HuH-7 (cell line): ENCODE measurements around the gene ESAM.
A peak's percentile ranks its signal among the peaks of the same experiment; 100 is the strongest.
"Not testable (repeated sequence)": the region's sequence is repeated elsewhere in the genome, so short reads cannot be mapped to it uniquely, and the experiment has no call there.

ENCODE experiments used
- DNase-seq: peaks from one replicate; pipeline ENCODE4 v3.0.0; 2011; ENCODE audit warnings: low spot score

The ESAM gene

DNA sequence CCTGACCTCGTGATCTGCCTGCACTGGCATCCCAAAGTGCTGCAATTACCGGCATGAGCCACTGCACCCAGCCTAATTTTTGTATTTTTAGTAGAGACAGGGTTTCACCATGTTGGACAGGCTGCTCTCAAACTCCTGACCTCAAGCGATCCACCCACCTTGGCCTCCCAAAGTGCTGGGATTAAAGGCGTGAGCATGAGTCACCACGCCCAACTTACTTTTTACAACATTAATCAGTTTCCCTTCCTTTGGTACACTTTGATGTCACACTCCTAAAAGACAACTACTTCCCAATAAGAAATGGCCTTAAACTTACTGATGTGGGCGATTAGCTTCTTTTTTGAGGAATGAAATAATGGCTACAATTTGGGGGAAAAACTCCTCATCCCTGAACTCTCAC, 8.9 kb upstream of the ESAM start:
- not testable (repeated sequence) for DNase-seq

DNA sequence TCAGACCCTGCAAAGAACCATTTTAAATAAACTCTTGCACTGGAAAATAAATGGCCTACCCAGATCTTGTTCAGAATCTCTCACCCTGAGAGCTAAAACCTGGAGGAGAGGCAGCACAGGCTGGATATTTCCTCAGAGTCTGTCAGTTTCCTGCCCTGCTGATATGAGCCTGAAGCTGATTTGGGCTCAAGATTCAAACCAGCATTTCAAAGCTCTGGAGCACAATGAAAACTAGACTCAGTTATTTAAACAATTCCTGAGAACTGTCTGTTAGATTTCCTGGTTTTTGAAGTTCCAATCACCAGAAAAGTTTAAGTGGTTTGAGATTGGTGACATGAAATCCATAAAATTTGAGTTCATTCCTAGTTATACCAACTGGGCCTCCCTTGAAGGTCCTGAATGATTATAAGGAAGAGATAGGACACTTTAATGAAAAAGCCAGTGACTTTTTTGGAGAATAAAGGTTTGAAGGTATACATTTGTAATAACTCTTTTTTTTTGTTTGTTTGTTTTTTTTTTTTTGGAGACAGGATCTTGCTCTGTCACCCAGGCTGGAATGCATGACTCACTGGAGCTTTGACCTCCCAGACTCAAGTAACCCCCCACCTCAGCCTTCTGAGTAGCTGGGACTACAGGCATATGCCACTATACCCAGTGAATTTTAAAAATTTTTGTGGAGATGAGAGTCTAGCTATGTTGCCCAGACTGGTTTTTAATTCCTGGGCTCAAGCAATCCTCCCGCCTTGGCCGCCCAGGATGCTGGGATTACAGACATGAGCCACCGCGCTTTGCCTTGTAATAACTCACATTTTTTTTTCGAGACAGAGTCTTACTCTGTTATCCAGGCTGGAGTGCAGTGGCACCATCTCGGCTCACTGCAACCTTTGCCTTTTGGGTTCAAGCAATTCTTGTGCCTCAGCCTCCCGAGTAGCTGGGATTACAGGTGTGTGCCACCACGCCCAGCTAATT, 8.0 kb upstream of the ESAM start:
- DNase-seq, result no peak

DNA sequence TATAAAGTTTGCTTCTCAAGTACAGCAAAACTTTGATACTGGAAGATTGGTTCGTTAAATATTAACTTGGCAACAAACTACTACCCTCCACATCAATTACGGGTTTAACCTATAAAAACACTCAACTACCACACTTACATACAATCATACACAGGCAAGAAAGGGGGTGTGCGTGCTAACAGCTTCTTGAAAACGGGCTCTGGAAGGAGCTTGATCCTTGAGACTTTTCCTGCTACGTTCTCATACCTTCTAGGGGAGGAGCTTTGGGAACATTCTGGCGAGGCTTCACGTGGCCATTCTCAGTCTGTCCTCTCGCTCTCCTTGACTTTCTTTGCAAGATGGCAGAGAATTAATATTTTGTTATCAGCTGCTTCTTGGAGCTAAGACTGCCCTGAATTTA, 6.8 kb upstream of the ESAM start:
- DNase-seq, result no peak

DNA sequence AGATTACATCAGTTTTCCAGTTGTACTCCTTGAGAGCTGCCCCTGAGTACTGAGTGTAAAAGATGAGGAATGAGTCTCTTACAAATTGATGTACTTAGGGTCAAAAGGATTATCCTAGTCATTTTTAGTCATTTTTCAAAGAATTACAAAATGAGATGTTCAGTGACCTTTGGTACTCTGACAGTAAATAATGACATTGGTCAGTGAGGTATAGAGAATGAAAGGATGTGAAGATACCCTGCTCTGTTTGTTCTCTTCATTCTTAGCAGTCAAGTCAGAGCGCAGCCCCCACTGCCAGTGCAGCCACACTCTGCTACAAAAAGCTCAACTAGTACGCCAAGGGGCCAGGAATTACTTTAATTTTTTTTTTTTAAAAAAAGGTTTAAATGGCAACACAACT, 4.1 kb upstream of the ESAM start:
- DNase-seq, result no peak

DNA sequence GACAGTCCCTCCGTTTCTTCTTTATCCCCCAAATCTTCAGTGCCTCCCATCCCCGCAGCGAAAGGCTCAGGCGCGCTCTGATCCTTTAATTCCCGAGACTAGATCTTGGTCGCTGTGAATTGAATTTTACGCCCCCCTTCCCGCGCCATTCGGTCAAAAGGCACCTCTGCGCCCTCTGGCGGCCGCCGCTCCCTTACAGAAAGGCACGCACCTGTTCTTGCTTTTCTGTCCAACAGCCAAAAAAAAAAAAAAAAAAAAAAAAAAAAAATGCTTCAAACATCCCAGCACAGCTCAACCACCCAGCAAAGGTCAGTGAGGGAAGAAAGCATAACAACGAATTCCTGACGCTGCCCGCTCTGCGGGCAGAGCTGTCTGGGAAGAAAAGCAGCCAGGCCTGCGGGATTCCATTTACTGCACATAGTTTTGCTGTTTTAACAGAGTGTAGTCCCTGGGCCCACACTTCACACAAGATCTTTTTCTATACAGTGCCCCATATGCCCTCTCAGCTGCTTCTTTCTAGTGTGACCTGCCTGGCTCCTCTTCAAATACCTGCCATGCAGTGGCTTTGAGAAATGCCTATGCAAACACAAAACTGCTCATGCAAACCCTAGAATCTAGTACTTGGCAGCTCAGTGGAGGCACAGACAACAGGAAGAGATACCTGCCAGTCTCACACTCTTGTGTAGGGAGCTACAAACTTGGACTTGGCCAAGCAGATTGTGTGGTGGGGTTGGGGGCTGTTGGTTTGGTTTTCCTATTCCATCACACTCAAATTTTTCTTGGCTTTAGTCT, 1.3 kb upstream of the ESAM start:
- DNase-seq, result peak; percentile 64

DNA sequence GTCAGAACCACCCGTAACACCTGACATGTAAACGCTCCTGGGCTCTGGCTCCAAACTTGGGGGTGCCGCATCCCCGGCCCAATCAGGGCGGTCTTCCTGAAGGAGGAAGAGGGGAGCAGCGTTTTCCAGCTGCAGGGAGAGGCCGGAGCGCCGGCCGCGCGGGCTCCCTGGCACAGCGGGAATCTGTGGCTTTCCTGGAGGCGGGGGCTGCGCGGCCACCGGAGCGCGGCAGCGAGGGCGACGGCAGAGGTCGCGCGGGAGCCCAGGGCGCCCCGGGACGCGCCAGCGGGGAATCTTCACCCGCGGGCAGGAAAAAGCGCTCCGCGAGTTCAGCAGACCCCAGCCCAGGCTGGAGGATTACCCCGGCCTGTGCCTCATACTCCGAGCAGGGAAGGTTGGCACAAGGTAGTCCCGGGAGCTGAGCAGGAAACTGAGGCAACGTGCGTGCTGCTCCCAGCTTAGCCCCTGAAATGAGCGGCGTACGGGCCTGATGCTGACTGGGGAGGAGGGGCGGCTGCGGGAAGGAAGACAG, 600 bp upstream of the ESAM start:
- DNase-seq, result no peak

DNA sequence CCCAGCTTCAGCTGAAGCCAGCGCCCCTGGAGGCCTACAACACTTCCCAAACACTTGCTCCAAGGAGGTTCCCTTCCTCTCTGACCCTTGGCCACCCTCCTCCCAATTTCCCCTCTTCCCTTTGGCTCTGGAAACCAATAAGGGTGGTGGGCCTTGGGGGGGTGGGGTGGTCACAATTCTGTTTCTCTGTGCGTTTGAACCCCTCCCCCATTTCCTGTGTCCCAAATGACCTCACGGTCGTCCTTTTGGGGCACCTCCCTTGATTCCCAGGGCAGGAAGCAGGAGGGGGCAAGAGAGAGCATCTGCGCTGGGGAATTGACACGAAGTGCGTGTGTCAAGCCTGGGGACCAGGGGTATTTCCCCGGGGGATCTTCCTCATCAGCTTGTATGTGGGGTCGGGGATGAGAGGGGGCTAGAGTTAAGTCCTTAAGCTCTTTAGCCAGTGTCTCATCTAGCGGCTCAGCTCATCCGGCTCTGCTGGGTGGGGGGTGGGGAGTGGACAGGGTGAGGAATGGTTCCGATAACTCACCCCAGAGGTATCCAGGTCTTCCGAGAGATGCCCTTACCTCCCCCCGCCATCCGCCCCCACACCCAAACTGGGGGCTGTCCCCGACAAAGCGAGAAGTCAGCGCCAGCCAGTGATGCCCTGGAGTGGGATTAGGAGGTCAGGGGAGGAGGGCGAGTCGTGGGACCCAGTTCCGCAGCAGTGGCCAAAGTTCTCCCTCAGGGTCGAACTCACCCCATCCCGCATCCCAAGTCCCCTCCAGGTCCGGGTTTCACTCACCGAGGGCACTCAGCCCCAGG, 587 bp downstream of the ESAM start:
- no peak for DNase-seq

DNA sequence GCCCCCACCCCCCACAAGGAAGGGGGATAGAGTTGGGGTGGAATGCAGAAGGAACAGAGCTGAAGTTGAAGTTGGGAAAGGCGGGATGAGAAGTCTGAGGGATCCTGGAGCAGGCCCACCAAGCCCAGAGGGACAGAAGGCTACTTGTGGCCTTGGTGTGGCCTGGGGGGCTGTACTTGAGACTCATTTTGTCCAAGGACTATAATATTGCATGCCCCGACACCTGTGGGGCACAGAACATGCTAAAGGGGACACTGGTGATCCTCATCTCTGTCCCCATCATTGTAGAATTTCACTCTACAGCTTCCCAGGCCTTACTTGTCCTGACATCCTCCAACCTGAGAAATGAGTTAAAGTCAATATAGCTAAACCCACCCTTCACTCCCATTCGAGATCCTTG, 1.3 kb downstream of the ESAM start:
- no peak for DNase-seq

DNA sequence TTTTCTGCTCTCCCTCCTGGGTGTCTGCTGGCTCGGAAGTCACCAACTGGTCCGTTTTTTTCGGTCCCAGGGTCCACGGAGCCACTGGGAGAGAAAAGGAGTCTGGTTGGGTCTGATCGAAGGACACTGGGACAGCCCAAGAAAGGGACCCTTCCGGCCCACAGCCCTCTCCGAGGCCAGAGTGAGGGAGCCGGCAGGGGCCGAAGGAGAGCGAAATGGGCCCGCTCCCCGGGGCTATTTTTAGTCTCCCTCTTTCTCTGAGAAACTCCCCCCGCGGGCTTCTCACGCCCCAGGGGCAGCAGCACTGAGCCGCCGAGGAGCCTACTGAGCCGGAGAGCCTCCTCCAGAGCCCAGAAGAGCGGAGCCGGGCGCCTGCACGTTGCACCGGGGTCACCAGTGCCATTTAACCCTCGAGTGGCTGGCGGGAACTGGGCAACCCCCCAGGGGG, 1.9 kb downstream of the ESAM start:
- DNase-seq, result no peak

DNA sequence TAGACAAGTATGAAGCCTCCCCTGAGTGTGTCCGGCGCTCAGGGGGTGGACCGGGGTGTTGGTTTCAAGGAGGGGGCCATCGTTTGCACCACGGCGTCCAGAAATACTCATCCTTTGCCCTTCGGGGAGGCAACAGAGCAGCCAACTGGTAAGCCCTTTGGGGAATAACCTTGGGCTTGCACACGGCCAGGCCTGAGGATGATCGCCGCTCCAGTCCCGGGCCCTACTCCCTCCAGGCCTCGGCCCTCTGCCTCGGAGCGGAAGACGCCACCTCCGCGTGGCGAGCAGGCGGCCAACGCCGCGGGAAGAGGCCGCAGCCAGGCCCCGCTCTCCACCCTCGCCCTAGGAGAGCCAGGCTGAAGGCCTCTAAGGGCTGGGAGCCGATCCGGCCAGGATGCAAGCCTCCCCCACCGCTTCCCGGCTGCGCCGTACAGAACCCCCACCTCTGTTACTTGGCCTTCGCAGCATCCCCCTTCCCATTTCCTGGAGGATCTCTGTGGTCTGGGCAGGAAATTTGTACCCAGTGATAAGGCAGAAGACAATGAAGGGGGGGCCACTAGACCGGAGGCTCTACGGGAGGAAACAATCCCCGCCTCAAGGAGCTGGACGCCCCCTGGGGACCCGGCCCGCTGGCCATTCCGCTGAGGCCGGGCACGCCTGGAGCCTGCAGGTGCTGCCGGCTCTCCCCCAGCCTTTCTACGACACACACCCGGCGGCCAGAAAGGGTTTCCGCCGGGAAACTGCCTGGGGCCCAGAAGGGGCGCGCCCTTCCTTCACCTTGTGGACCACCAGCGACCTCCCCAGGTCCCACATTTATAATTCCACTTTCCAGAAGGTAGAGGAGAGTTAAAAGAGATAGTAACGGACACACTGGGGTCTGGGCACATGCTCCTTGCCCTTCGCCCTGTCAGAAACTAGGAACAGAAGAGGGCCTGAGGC, 2.6 kb downstream of the ESAM start:
- DNase-seq, result no peak

DNA sequence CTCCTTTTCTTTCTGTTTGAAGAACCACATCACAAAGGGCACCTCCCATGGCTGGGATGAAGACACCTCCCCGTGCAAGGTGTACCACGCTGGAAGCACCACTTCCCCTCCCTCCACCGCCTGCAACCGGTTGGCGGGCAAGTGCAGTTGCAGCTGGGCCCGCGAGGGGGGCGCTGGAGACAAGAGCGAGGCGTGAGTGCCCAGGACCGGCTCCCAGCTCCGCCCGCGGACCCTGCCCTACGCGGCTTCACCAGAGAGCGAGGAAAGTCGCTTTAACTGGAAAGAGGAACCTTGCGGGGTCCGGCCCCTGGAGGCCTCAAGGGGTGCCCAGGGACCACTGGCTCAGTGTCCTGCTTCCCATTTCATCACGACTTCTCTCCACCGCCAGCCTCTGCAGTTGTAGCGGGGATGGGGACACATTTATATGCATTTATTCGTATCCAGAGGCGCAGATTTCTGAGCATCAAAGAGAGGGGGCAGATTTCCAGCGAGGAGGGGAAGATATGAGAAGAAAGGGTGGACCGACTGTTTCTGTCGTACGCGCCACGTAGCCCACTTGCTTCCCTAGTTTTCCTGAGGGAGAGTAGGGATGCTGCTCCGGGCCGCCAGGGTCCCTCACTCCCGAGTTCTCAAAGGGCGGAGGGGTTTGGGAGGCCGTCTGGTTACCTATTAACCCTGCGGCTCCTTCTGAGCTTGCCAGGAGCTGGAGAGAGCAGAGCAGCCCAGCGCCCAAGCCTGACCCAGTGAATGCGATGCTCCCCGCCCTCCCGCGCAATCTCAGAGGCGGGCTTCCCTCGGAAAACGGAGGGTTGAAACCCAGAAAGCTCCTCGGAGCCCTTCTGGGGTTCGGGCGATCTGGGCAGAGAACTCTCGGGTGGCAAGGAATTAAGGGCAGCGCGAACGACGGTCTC, 3.5 kb downstream of the ESAM start:
- peak; percentile 92 for DNase-seq

DNA sequence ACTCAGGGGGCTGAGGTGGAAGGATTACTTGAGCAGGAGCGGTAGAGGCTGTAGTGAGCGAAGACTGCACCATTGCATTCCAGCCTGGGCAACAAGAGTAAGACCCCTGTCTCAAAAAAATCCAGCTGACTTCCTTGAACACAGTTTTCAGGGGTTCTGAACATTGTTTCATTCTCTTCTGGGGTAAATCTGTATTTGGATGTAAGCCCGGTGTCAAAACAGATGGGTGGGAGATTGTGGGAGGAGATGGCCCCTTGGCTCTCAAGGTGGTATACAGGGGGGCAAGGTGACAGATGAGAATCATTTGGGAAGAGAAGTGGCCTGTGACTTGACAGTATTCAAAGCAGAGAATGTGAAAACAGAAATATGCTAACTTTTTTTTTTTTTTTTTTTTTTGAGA, 4.8 kb downstream of the ESAM start:
- DNase-seq, result no peak

DNA sequence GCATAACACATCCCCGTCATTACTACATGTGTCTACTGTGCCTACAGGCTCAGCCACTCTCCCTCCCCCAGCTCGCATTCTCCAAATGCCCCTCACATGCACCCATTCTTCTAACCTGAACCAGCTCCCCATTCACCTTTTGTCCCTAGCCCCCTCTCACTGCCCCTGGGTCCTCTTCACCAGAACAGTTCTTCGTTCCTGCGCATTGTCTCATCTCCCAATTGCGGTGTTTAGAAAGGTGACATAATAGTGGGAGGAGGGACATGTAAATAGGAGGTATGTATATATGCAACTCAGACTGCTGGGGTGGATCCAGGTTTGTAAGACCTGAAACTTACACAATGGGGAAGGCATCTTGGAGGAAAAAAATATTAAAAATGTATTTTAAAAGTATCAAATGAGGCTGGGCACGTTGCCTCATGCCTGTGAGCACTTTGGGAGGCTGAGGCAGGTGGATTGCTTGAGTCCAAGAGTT, 5.3 kb downstream of the ESAM start:
- no peak for DNase-seq

DNA sequence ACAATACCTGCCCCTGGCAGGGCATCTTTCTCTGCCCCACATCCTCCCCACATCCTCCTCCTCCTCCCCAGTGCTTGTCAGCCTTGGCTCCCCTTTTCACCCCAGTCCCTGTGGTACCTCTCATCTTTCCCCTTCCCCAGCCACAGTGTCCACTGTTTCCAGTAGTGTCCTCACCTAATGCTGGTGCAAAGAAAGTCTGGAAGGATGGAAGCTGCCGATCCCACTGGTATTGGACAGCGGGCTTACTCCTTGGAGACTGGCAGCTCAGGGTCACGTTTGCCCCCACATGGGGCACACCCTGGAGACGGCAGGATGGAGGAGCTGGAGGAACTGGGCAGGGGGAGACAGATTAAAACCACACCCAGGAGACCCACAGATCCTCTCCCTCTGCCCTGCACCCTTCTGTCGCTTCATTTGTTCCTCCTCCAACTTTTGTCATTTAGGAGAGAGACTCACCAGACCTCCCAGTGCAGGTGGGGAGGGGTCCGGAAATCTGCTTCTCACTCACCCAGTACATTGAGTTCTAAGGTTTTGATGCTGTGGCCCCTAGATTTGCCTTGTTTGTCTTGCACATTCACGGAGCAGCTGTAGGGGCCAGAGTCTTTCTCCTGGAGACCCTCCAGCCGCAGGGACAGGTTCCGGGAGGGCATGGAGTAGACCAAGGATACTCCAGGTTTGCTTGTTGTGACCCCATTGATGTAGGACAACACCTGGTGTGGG, 5.9 kb downstream of the ESAM start:
- DNase-seq, result no peak

DNA sequence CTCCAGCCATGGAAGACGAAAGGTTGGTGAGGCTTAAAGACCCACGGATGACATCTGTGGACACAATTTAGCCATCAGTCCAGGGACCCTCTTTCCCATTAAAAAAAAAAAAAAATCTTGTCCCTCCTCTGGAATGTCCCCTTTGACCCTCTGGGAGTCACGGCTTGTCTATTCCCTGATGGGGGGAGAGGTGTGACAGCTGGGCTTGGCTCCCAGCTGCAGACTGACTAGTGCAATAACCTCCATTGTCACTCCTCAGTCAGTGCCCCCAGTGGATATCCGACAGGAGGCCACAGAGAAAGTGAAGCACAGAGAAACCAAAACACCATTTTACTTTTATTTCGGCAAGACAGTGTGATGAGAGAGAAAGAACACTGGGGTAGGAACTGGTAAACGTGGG, 7.4 kb downstream of the ESAM start:
- DNase-seq, result no peak

DNA sequence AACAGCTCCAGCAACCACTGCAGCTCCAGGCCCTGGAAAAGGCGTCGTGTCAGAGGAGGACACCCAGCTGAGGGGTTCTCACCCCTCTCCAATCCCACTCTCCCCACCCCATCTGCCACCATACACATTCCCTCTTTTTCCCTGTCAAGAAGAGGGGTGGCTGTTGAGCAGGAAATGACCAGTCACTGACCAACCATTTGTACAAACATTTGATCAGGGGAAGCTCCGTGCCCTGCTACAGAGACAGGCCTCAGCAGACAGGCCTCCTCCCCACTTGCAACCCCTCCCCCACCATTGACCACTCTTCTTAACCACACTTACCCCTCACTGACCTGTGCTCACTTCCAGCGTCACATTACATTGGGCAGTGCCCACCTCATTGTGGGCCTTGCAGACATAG, 7.8 kb downstream of the ESAM start:
- no peak for DNase-seq

DNA sequence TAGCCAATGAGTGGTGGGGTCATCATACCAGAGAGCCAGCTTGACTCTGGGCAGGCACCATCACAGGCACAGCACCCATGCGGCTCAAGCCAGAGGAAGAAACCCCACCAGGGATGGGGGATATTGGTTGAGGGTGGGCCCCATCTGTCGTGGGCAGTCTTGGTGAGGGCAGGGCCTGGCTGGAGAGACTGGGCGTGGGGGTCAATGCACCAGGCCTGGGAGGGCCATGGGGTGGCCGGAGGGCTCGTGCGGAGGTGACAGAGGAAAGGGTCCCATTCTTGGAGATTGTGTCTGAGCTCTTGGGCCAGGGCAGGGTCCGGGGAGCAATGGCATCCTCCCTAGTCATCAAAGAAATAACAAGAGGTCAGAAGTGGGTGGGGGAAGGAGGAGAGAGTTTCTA, 8.5 kb downstream of the ESAM start:
- DNase-seq, result no peak

DNA sequence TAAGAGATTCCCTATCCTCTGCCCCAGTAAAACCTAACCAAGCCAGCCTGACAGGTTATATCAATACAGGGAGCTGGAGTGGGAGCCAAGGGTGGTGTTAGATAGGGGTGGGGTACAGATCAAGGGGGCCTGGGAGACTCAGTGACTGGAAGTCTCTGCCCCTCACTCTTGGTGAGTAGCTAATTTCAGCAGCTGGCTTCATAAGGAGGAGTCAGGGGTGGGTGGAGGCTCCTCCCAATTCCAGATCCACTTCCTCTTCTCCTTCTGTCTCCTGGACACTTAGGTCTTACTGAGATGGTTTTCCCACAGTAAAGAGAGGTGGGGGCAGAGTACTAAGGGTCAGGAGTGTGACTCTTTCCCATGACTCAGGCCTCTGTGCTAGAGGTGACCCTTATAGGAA, 8.9 kb downstream of the ESAM start:
- DNase-seq, result no peak

DNA sequence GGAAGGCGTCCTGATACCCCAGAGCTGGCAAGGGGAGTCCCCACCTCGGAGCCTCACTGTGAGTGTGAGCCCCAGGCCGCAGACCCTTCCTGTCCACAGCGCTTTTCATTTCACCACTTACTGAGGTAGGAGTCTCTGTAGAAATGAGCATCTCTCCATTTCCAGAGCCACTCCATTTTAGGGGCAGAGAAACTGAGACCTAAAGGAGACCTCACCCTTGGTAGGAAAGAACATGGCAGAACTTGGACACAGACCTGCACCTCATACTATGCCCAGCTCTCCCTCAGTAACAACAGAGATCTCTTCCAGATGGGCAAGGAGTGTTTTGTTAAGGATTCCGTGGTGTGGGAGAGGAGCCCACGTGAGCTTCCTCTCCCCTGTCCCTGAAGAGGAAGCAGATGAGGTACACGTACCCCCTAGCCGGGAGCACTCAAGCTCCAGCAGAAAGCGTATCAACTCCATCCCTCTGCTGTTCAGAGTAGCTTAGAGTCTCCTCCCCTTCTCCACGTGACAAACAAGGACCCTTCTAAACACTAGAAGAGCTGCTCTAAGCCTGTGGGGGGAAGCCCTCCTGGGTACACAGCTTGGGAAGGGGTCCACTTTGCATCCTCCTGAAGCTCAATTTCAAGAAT, 9.5 kb downstream of the ESAM start:
- DNase-seq, result no peak
